ENCODE results near the gene IRF2BPL.

Gene IRF2BPL
- 70.1 to 256 (median 88.0) reads per million in 4 donors for total RNA-seq

- DNase-seq: peak; percentile 90 to 98 (median 91)
Observed at GRCh38 chr14:77028384-77029231, at the start of gene IRF2BPL. IRF2BPL (minus strand) TSS chr14:77028708; CDS start chr14:77027792, 916 bp downstream.

- no peak for DNase-seq
Observed at GRCh38 chr14:77077040-77077439, 48.5 kb upstream of the IRF2BPL start.

- no peak for DNase-seq
Observed at GRCh38 chr14:77076113-77076631, 47.7 kb upstream of the IRF2BPL start.

- no peak for DNase-seq
Observed at GRCh38 chr14:77074969-77075368, 46.5 kb upstream of the IRF2BPL start.

GRCh38 chr14:77071938-77072388 lies 43.5 kb upstream of the IRF2BPL start:
- DNase-seq: no peak

GRCh38 chr14:77069551-77069950 lies 41.0 kb upstream of the IRF2BPL start:
- no peak for DNase-seq

GRCh38 chr14:77068517-77069200 lies 40.2 kb upstream of the IRF2BPL start:
- DNase-seq: no peak

- peak; percentile 17 to 48 (median 39) for DNase-seq
Observed at GRCh38 chr14:77067632-77068516, 39.4 kb upstream of the IRF2BPL start.

- no peak for DNase-seq
Observed at GRCh38 chr14:77066578-77067172, 38.2 kb upstream of the IRF2BPL start.

GRCh38 chr14:77065851-77066577 lies 37.5 kb upstream of the IRF2BPL start:
- no peak for DNase-seq

GRCh38 chr14:77064521-77065178 lies 36.1 kb upstream of the IRF2BPL start:
- DNase-seq: no peak

GRCh38 chr14:77063571-77064171 lies 35.2 kb upstream of the IRF2BPL start:
- no peak for DNase-seq

- no peak for DNase-seq
Observed at GRCh38 chr14:77062261-77062660, 33.8 kb upstream of the IRF2BPL start.

GRCh38 chr14:77061630-77062257 lies 33.2 kb upstream of the IRF2BPL start:
- DNase-seq: no peak

- peak in 1 of 5 donors; percentile 11 for DNase-seq
Observed at GRCh38 chr14:77059276-77059915, 30.9 kb upstream of the IRF2BPL start.

GRCh38 chr14:77058785-77059184 lies 30.3 kb upstream of the IRF2BPL start:
- DNase-seq: no peak

- no peak for DNase-seq
Observed at GRCh38 chr14:77058117-77058516, 29.6 kb upstream of the IRF2BPL start.

GRCh38 chr14:77055981-77056380 lies 27.5 kb upstream of the IRF2BPL start:
- DNase-seq: no peak

GRCh38 chr14:77055306-77055705 lies 26.8 kb upstream of the IRF2BPL start:
- no peak for DNase-seq
